ENCODE measurements around the gene APRT. TPM values are rescaled to one million over a fixed set of nuclear protein-coding genes. Genes with fewer than 3 reads are reported as not detected.

APRT gene
- total RNA-seq, 1 donor from 2014 or later, result 300 TPM

DNA sequence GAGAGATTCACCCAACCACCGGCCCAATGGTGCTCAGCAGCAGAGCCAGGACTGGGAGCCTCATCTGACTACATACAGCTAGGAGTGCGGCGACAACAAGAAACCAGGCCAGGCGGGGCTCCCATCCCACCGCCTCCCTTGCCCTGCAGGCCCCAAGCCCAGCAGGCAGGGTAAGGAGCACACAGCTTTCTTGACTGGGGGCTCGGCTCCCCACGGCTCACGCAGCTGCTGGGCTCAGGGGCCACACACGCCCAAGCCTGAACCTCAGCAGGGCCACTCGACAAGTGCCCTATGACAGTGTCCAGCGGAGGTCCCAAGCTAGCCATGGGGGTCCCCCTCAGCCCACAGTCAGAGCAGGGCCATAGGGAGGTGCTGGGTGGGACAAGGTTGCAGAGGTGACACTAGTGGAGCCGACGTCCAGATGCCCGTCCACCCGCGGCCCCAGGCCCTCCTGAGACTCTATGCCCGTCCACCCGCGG lies 40.4 kb downstream of the APRT start:
- no peak for DNase-seq (ENCODE audit: low read depth)
- no peak overlapping the region for H3K4me3 ChIP-seq (ENCODE audit: low read depth, low read length)
- TF ChIP-seq, protein P1, sequence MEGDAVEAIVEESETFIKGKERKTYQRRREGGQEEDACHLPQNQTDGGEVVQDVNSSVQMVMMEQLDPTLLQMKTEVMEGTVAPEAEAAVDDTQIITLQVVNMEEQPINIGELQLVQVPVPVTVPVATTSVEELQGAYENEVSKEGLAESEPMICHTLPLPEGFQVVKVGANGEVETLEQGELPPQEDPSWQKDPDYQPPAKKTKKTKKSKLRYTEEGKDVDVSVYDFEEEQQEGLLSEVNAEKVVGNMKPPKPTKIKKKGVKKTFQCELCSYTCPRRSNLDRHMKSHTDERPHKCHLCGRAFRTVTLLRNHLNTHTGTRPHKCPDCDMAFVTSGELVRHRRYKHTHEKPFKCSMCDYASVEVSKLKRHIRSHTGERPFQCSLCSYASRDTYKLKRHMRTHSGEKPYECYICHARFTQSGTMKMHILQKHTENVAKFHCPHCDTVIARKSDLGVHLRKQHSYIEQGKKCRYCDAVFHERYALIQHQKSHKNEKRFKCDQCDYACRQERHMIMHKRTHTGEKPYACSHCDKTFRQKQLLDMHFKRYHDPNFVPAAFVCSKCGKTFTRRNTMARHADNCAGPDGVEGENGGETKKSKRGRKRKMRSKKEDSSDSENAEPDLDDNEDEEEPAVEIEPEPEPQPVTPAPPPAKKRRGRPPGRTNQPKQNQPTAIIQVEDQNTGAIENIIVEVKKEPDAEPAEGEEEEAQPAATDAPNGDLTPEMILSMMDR (conservative IDR thresholded peaks at IDR 0.05; ENCODE audit: low read depth, low read length), result no peak

DNA sequence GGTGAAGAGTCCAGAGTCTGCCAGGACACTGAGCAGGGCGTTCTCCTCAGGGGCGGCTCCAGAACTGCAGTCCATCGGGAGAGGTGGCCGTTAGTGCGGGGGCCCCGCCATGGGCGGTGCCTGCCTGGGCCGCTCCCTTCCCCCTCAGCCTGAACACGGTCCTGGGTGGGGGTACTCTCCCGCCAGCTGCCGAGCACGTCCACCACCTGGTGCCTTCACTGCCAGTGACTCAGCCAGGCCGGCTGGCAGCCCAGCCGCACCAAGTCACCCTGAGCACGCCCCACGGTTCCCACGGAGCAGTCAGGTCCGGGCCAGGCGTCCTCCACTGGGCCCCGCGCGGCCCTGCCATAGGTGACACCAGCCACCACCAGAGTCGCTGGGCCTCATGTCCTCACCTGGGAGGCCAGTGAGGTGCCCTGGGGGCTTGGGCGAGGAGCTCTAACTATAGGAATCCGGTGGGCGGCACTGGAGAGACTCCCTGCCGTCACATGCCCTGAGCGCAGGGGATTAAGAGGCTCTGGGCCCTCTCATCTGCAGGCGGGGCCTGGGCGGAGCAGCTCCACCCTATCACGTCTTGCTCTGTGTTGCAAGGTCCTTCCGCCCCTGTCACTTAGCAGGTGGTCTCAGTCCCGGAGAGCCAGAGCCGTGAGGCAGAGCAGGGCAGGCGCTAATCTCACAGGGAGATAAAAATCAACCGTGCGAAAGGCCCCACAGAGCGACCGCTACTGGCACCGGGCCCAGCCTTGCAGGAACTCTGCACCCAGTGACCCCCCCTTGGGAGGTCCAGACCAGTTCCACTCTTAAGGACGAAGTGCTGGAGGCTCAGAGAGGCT lies 41.1 kb downstream of the APRT start:
- DNase-seq (ENCODE audit: low read depth), result no peak
- TF ChIP-seq, protein P1 (conservative IDR thresholded peaks at IDR 0.05; ENCODE audit: low read depth, low read length), result no peak
- H3K4me3 ChIP-seq (ENCODE audit: low read depth, low read length), result peak overlapping the region; percentile 37

DNA sequence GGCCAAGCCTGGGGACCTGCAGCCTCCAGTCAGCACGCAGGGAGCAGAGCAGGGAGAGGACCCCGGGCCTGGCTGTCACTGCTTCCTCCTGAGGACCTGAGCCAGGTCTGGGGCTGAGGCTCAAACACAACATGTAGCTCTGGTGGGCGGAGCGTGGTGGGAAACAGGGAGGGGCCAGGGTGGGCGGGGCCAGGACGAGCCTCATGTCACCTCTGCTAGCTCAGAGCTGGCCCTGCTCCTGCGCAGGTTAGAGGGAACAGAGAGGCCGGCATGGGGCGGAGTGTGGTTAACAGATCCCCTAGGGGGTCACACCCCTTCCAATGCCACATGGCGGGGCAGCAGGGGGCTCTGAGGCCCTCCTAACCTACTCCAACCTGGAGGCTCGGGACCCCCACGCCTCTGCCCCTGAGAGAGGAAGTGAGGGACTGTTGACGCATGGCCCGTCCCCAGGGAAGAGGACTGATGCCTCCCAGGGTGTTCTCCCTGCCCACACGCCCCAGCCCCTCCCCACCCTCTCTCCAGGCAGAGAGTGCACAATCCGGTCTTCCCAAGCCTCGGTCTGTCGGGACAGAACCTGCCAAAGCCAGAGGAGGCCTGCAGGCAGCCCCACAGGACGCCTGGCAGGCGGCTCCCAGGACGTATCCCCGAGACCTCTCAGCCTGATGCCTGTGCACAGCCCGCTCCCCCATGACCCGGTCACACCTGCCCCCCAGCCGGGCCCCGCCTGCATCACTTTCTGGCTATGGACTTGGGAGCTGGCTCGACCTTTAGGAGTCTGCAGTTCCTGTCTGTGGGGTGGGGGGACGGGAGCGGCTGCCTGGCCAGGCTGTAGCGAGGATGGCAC lies 41.9 kb downstream of the APRT start:
- TF ChIP-seq, protein P1 (conservative IDR thresholded peaks at IDR 0.05; ENCODE audit: low read depth, low read length), result no peak
- DNase-seq (ENCODE audit: low read depth), result no peak
- H3K4me3 ChIP-seq (ENCODE audit: low read depth, low read length), result peak overlapping the region; percentile 37

DNA sequence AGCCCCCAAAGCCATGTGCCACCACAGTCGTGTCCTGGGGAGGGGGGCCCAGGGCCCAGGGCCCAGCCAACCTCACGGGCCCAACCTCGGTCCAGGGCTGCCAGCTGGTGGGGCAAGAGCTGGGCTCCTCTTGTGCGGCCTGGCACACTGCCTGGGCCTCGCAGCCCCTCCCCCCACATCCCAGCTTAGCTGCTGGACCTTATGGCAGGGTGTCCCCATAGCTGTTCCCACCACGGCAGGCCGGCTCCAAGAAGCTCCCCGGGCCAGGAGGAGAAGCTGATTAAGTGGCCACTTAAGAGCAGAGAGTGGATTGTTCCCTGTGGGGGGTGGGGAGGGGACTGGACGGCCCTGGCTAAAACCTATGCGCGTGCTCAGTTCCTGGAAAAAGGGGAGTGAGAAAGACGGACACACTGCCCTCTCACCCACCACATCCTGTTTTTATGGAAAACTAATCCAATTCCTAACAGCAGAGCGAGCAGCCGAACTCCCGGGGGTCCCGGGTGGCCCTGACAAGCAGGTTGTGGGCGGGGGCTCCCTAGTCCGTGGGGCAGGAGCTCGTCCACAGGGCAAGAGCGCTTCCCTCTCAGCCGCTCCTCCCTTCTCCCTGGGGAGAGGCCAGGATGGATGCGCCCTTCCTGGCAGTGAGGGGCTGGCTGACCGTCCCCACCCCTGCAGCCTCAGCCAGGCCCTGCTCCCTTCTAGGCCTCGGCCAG lies 43.5 kb downstream of the APRT start:
- TF ChIP-seq, protein P1 (conservative IDR thresholded peaks at IDR 0.05; ENCODE audit: low read depth, low read length), result no peak
- H3K4me3 ChIP-seq (ENCODE audit: low read depth, low read length), result no peak overlapping the region
- no peak for DNase-seq (ENCODE audit: low read depth)

DNA sequence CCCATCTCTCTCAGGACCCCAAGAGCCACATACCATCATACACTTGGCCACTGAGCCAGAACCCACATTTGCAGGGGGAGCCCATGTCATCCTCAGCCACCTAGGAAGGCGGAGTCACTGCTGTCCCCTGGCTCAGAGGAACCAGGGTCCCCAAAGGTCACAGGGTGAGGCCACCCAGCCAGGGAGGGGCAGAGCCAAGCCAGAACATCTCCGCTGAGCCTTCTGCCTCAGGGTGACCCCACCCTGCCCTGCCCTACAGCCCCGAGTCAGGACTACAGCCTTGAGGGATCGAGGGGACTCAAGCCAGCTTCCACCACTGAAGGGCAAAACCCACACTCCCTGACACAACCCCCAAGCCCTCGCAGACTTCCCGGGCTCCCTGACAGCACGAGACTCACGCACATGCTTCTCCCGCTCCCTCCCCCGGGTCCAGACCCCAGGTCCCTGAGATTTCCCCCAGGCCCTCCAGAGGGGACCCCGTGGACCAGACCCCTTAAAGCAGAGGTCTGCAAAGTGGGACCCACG lies 44.1 kb downstream of the APRT start:
- TF ChIP-seq, protein P1 (conservative IDR thresholded peaks at IDR 0.05; ENCODE audit: low read depth, low read length), result no peak
- DNase-seq (ENCODE audit: low read depth), result no peak
- no peak overlapping the region for H3K4me3 ChIP-seq (ENCODE audit: low read depth, low read length)

DNA sequence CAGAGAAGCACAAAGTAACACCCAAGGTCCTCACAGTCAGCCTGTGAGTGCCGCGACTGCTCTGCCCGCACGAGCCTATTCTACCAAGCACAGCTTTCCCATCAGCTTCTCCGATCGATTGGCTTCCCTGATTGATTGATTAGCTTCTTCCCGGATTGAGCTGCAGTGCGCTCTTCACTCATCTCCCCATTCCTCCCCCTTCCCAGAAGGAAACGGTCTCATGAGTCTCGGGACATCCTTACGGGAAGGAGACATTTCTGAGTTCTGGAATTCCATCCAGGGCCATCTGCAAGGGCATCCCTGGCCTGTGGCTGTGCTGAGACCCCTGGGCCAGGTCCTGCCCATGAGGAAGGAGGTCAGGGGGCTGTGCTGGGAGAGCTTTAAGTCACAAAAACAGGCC lies 44.8 kb downstream of the APRT start:
- TF ChIP-seq, protein P1 (conservative IDR thresholded peaks at IDR 0.05; ENCODE audit: low read depth, low read length), result no peak
- DNase-seq (ENCODE audit: low read depth), result no peak
- H3K4me3 ChIP-seq (ENCODE audit: low read depth, low read length), result no peak overlapping the region

All from epithelial cell of proximal tubule (primary cell).